K562 (cell line): Measurements from ENCODE around the gene RAB13. TPM values are rescaled to one million over a fixed set of nuclear protein-coding genes. Genes with fewer than 3 reads are reported as not detected.

ENCODE experiments used
- BRF1 ChIP-seq: IDR thresholded peaks from 3 replicates; pipeline ENCODE4 v1.6.1; 2011; ENCODE audit warnings: borderline replicate concordance, mild to moderate bottlenecking; ENCODE audit not compliant: insufficient read length; ENCODE audit errors: extremely low read depth
- E2F3 ChIP-seq: fragments of 250-450 bp; sonication (Bioruptor Pico); IDR thresholded peaks from 2 replicates; pipeline ENCODE4 v1.4.0; 2020; ENCODE audit warnings: mild to moderate bottlenecking
- ESRRA ChIP-seq: fragments of 450-650 bp; IDR thresholded peaks from 2 replicates; pipeline ENCODE4 v1.6.1; 2014; ENCODE audit warnings: low read depth, mild to moderate bottlenecking, moderate library complexity, borderline replicate concordance
- FOXP1 ChIP-seq: sonication (generic); formaldehyde crosslinking; IDR thresholded peaks from 2 replicates; pipeline ENCODE4 v1.8.0; 2022; ENCODE audit warnings: mild to moderate bottlenecking, missing genetic modification reagents
- FUS ChIP-seq: fragments of 200-400 bp; formaldehyde crosslinking; optimal IDR thresholded peaks from 2 replicates; pipeline ENCODE3; 2017; ENCODE audit warnings: low read depth, low read length
- GATAD2B ChIP-seq: fragments of 450-650 bp; IDR thresholded peaks from 2 replicates; pipeline ENCODE4 v1.6.1; 2017; ENCODE audit warnings: mild to moderate bottlenecking, borderline replicate concordance
- KLF10 ChIP-seq: fragments of 250-450 bp; sonication (Bioruptor Pico); IDR thresholded peaks from 2 replicates; pipeline ENCODE4 v1.6.1; 2021; ENCODE audit warnings: matching md5 sums
- NFYB ChIP-seq: IDR thresholded peaks from 2 replicates; pipeline ENCODE4 v1.6.1; 2011; ENCODE audit warnings: mild to moderate bottlenecking, moderate library complexity; ENCODE audit not compliant: insufficient read length; ENCODE audit errors: extremely low read depth
- POLR2G ChIP-seq: fragments of 200-400 bp; formaldehyde crosslinking; IDR thresholded peaks from 2 replicates; pipeline ENCODE4 v1.6.1; 2017; ENCODE audit warnings: low read depth, mild to moderate bottlenecking, antibody characterized with exemption, low read length, moderate library complexity
- RBM22 ChIP-seq: fragments of 200-400 bp; formaldehyde crosslinking; IDR thresholded peaks from 2 replicates; pipeline ENCODE4 v1.6.1; 2018; ENCODE audit warnings: low read length, low read depth; ENCODE audit not compliant: poor library complexity, severe bottlenecking
- RCOR1 ChIP-seq, 2 experiments: IDR thresholded peaks; 2 replicates each; pipeline ENCODE4 v1.6.1; 2012; ENCODE audit warnings: low read depth in 2 of 2, low read length in 2 of 2, borderline replicate concordance in 1 of 2, improper control_type of control experiment in 1 of 2
- SAFB2 ChIP-seq: fragments of 200-400 bp; formaldehyde crosslinking; IDR thresholded peaks from 2 replicates; pipeline ENCODE4 v1.6.1; 2018; ENCODE audit warnings: borderline replicate concordance, low read length, low read depth, moderate library complexity; ENCODE audit not compliant: severe bottlenecking
- YY1 ChIP-seq, 3 experiments: IDR thresholded peaks; 2 replicates each; pipeline ENCODE4 v1.6.1; 2011; ENCODE audit warnings: low read length in 2 of 3, mild to moderate bottlenecking in 2 of 3, moderate library complexity in 2 of 3, borderline replicate concordance in 1 of 3, control low read depth in 1 of 3, low read depth in 1 of 3; ENCODE audit not compliant: insufficient read depth in 3 of 3, insufficient replicate concordance in 2 of 3, control insufficient read depth in 1 of 3, insufficient read length in 1 of 3; ENCODE audit errors: extremely low read depth in 1 of 3
- ZBTB7A ChIP-seq: IDR thresholded peaks from 2 replicates; pipeline ENCODE4 v1.6.1; 2011; ENCODE audit warnings: low read depth, mild to moderate bottlenecking, low read length, moderate library complexity, borderline replicate concordance; ENCODE audit not compliant: control insufficient read depth
- ZC3H4 ChIP-seq: sonication (generic); formaldehyde crosslinking; IDR thresholded peaks from 2 replicates; pipeline ENCODE4 v1.9.0; 2021; ENCODE audit warnings: missing genetic modification reagents, borderline replicate concordance
- ZNF184 ChIP-seq: sonication (generic); formaldehyde crosslinking; IDR thresholded peaks from 2 replicates; pipeline ENCODE4 v1.5.0; 2020; ENCODE audit warnings: missing genetic modification reagents
- ZNF253 ChIP-seq: fragments of 250-450 bp; sonication (Bioruptor Pico); conservative IDR thresholded peaks from 2 replicates; pipeline ENCODE4 v1.6.1; 2021; ENCODE audit warnings: mild to moderate bottlenecking
- ZNF316 ChIP-seq: fragments of 450-650 bp; IDR thresholded peaks from 2 replicates; pipeline ENCODE4 v1.6.1; 2016
- polyA plus RNA-seq, 8 experiments: library from polyadenylated mRNA; depleted of rRNA in 4 of 8; stranded (reverse) in 5 of 8; unstranded in 3 of 8; fragments of >200 nt; fragmentation: Nextera tagmentation in 2 of 8; fragmentation: Illumina TruSeq in 1 of 8; extraction: Ambion mirVana in 2 of 8; extraction: Trizol in 1 of 8; gene quantifications; 2 replicates each; pipeline versions ENCODE4 v1.2.1 to v1.2.3, GENCODE V29; 2011 to 2014; ENCODE audit warnings: inconsistent platforms in 1 of 8, missing spikeins in 1 of 8
- total RNA-seq, 7 experiments: library from RNA; depleted of rRNA in 6 of 7; stranded (reverse); fragments of >200 nt in 6 of 7; fragmentation: Illumina TruSeq in 2 of 7; extraction: Trizol in 2 of 7; gene quantifications; 2 replicates each; pipeline versions ENCODE4 v1.2.1 to v1.2.3, GENCODE V29; 2011 to 2021; ENCODE audit warnings: low replicate concordance in 1 of 7
- TF ChIP-seq, protein P1 (sequence below): fragments of 200-800 bp; sonication (Bioruptor generic); IDR thresholded peaks from 2 replicates; pipeline ENCODE4 v1.6.1; 2017; ENCODE audit warnings: missing genetic modification characterization, missing compliant biosample characterization
- TF ChIP-seq, protein P2 (sequence below): fragments of 200-800 bp; sonication (Bioruptor generic); IDR thresholded peaks from 2 replicates; pipeline ENCODE4 v1.6.1; 2017; ENCODE audit warnings: missing genetic modification characterization, missing compliant biosample characterization
- TF ChIP-seq, protein P3 (sequence below): IDR thresholded peaks from 2 replicates; pipeline ENCODE4 v1.6.1; 2014; ENCODE audit warnings: antibody characterized with exemption
- TF ChIP-seq, protein P4 (sequence below): sonication (generic); formaldehyde crosslinking; IDR thresholded peaks from 2 replicates; pipeline ENCODE4 v1.8.1; 2023; ENCODE audit warnings: mild to moderate bottlenecking, missing genetic modification reagents

The RAB13 gene
- total and polyA plus RNA-seq, 9 of the 15 experiments (the other 6 are each of a cell fraction or from before 2014, with no cell fraction given): 22.3 to 100 (median 39.8) TPM

DNA sequence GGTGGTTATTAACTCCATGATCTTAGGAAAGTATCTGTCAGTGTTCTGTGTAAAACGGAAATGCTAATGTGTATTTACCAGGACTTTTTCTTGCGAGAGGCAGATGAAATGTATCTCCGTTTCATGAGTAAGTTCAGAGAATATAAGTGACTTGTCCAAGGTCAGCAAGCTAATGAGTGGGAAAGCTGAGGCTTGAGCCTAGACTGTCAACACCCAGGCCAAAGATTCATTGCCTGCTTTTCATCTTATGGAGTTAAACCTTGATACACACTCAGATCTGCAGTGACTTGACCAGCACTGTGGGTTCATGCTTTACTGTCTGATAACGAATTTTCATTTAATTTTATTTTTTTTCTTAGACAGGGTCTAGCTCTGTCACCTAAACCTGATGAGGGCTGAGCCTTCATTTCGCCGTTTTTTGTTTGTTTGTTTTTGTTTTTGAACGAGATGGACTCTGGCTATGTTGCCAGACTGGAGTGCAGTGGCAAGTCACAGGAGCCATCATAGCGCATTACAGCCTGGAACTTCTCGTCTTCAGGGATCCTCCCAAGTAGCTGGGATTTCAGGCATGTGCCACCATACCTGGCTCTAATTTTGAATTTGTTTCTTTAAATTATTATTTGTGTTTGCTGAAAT lies 7.7 kb downstream of the RAB13 start (continued):
- peak in 1 of 3 experiments; percentile 70 for TF ChIP-seq YY1 (IDR thresholded peaks at IDR 0.05; ENCODE audit: borderline replicate concordance in 1 of 3, control insufficient read depth in 1 of 3, extremely low read depth in 1 of 3, insufficient read depth in 3 of 3, insufficient read length in 1 of 3, insufficient replicate concordance in 2 of 3, low read depth in 1 of 3, low read length in 2 of 3)
- TF ChIP-seq, protein P1, sequence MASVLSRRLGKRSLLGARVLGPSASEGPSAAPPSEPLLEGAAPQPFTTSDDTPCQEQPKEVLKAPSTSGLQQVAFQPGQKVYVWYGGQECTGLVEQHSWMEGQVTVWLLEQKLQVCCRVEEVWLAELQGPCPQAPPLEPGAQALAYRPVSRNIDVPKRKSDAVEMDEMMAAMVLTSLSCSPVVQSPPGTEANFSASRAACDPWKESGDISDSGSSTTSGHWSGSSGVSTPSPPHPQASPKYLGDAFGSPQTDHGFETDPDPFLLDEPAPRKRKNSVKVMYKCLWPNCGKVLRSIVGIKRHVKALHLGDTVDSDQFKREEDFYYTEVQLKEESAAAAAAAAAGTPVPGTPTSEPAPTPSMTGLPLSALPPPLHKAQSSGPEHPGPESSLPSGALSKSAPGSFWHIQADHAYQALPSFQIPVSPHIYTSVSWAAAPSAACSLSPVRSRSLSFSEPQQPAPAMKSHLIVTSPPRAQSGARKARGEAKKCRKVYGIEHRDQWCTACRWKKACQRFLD (CRISPR knock-in tag): no peak
- peak in 1 of 2 experiments; percentile 40; a peak in 1 of 4 replicates for TF ChIP-seq RCOR1 (IDR thresholded peaks at IDR 0.05; ENCODE audit: borderline replicate concordance in 1 of 2, low read depth in 2 of 2, low read length in 2 of 2)
- TF ChIP-seq, protein P2, sequence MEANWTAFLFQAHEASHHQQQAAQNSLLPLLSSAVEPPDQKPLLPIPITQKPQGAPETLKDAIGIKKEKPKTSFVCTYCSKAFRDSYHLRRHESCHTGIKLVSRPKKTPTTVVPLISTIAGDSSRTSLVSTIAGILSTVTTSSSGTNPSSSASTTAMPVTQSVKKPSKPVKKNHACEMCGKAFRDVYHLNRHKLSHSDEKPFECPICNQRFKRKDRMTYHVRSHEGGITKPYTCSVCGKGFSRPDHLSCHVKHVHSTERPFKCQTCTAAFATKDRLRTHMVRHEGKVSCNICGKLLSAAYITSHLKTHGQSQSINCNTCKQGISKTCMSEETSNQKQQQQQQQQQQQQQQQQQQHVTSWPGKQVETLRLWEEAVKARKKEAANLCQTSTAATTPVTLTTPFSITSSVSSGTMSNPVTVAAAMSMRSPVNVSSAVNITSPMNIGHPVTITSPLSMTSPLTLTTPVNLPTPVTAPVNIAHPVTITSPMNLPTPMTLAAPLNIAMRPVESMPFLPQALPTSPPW (CRISPR knock-in tag): no peak
- no peak for TF ChIP-seq ZNF184 (CRISPR knock-in tag)
- no peak for TF ChIP-seq ESRRA
- no peak for TF ChIP-seq POLR2G
- TF ChIP-seq, protein P3, sequence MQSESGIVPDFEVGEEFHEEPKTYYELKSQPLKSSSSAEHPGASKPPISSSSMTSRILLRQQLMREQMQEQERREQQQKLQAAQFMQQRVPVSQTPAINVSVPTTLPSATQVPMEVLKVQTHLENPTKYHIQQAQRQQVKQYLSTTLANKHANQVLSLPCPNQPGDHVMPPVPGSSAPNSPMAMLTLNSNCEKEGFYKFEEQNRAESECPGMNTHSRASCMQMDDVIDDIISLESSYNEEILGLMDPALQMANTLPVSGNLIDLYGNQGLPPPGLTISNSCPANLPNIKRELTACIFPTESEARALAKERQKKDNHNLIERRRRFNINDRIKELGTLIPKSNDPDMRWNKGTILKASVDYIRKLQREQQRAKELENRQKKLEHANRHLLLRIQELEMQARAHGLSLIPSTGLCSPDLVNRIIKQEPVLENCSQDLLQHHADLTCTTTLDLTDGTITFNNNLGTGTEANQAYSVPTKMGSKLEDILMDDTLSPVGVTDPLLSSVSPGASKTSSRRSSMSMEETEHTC: no peak
- no peak for TF ChIP-seq NFYB
- no peak for TF ChIP-seq E2F3 (CRISPR knock-in tag)
- no peak for TF ChIP-seq ZC3H4 (CRISPR knock-in tag)
- TF ChIP-seq RBM22: no peak
- no peak for TF ChIP-seq KLF10 (CRISPR knock-in tag)
- TF ChIP-seq ZBTB7A: no peak
- TF ChIP-seq SAFB2: no peak
- TF ChIP-seq ZNF253: no peak
- TF ChIP-seq FUS: no peak
- 0 out of 2 replicates have a peak, but pooled peaks have one; percentile 23 for TF ChIP-seq GATAD2B
- no peak for TF ChIP-seq BRF1
- no peak for TF ChIP-seq ZNF316
- TF ChIP-seq, protein P4, sequence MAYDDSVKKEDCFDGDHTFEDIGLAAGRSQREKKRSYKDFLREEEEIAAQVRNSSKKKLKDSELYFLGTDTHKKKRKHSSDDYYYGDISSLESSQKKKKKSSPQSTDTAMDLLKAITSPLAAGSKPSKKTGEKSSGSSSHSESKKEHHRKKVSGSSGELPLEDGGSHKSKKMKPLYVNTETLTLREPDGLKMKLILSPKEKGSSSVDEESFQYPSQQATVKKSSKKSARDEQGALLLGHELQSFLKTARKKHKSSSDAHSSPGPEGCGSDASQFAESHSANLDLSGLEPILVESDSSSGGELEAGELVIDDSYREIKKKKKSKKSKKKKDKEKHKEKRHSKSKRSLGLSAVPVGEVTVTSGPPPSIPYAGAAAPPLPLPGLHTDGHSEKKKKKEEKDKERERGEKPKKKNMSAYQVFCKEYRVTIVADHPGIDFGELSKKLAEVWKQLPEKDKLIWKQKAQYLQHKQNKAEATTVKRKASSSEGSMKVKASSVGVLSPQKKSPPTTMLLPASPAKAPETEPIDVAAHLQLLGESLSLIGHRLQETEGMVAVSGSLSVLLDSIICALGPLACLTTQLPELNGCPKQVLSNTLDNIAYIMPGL (CRISPR knock-in tag): no peak
- no peak for TF ChIP-seq FOXP1 (CRISPR knock-in tag)
